NCI-H524 treated with DMSO at 0.1 percent for 48 hours (cell line): Measurements from ENCODE around the gene CADM1.

ENCODE experiments used
- DNase-seq: peaks from one replicate; lab custom pipeline; 2025; lab: John Stamatoyannopoulos, UW

CADM1 gene

DNA sequence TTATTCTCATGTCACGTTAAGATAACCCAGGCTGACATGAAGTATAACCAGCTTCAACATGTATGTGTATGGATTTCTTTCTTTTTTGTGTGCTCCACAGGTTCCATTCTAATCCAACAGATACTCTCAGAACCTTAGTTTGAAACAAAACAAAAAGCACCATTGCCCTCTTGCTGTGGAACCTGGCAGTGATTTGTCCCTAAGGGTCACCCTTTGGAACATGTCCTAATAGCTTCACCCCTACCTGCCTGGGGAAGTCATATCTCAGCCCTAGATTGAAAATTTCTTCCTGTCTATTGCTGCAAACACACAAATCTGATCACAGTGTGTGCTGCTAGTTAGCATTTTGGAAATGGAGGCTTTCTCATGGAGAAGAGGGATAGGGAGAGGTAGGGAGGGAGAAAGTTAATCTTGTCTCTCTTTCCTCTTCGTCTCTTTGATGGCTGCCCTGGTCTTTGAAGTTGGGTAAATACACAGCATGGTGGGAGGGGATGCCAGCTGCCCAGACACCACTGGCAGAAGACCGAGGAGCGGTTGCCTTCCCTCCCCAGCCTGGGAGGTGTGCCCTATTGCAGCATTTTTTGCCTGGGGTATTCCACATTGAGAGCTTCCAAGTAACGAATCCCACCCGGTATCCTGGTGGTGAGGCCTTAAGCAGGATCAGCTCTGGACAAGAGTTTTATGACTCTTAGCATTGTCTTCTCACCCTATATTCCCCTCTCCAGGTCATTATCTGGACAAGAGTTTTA lies 11.6 kb upstream of the CADM1 start:
- no peak for DNase-seq

DNA sequence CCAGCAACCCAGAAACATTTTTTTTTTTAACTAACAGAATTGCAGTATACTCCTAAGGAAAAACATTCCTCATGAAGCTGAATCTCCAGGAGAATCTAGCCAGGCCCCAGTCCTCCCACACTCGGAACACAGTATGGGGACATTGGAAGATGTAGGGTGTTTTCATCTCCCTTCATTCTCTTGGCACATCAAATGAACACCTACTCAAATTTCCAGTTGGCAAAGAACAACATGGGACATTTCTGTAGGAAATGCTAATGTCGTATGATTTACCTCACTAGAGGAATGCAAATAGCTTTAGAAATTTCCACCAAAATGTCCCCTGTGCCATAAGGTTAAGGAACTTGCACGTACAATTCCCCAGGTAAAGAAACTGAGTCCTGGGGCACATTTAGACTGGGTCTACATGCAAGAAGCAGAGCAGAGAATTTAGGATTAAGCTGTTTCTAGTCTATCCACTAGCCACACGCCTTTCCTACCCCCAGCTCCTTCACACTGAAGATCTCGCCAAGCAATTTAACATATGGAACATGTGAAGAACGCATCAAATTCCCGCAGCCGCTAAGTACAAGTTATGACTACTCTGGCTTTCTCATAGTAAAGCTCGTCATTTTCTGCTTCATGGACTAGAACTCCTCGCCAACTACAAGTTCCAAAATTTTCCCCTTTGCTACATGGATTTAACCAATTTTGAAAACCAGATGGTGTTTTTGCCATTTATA lies 2.9 kb upstream of the CADM1 start:
- DNase-seq = no peak

DNA sequence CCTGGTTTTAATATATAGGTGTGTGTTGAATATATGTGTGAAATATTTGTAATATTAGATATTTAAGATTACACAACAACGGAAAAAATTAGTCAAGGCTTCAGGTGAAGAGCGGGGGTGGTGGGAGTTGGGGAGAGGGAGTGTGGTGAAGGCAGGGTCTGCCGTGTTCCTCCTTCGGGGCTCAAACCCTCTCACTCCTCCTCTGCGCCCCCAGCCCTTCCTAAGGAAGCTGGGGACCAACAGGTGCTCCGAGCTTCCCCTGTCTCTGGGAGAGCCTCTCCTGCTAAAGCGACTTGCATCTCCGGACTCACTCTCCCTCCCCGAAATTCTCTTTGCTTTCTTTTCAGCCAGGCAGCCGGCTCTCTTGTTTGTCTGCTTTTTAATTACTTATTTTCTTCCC lies 960 bp upstream of the CADM1 start:
- no peak for DNase-seq

DNA sequence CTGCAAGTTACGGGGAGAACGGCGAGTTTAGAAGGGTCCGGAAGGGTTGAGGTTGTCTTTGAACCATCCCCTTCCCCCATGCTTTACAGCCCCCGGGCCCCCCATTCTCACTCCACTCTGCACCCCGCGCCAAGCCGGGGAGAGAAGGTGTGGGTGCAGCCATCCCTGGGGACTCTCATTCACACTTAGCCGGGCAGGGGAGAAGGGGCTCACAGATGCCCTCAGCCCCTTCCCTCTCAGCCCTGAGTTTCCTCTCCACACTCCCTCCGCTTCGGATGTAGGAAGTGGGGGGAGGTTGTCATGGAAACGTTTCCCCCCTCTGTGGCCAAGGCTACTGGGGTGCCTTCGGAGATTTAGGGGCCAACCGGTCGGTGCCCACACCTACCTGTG lies 334 bp downstream of the CADM1 start:
- DNase-seq = no peak

DNA sequence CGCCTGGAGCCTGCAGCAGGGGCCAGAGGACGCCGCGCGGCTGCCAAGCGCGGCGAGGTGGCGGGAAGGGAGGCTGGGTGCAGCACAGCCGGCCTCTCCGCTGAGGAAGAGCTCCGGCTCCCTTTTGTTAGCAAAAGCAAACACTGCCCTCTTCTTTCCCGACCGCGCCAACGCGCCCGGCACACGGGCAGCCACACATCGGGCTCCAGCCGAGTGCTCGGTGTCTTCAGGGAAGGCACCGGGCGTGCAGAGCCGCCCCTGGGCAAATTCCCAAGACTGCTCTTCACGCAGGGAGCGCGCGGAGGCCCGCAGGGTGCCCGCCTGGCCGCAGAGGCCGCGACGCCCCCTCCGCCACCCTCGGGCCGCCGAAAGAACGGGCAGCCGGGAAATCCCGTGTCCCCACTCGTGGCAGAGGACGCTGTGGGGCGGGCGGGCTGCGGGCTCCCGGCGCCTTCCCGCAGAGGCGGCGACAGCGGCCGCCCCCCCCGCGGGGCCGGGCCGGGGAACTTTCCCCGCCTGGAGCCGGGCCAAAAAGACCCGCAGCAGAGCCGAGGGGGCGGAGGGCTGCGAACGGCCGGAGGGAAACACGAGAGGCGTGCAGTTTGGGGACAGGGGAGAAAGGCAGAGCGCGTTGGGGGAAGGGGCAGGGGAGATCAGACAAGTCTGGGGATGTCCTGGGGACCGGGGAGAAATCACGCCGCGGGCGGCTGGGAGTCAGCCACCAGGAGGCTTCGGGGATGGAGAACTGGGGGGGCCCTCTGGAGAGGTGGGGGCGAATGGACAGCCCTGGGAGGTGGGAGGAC lies 931 bp downstream of the CADM1 start:
- peak; percentile 39 for DNase-seq

DNA sequence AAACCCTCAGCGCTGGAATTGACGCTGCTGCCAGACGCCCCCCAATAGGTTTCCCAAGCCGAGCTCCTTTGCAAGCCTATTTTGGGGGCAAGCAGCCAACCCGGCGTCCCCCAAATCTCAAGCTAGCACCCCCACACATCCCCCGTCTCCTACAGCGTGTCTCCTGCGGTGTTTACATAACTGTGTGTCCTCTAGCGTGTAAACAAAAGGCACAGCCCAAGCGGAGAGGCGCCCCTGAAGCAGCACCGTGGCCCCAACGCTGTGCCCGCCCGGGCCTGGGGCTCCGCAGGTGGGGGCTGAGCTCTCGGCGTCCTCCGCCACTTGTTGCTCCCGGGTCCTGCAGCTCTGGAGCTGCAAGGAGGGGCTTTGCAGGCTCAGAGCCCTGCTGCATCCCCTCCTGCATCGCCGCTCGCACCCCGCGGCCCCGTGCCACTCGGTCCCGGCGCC lies 1.6 kb downstream of the CADM1 start:
- DNase-seq = no peak

DNA sequence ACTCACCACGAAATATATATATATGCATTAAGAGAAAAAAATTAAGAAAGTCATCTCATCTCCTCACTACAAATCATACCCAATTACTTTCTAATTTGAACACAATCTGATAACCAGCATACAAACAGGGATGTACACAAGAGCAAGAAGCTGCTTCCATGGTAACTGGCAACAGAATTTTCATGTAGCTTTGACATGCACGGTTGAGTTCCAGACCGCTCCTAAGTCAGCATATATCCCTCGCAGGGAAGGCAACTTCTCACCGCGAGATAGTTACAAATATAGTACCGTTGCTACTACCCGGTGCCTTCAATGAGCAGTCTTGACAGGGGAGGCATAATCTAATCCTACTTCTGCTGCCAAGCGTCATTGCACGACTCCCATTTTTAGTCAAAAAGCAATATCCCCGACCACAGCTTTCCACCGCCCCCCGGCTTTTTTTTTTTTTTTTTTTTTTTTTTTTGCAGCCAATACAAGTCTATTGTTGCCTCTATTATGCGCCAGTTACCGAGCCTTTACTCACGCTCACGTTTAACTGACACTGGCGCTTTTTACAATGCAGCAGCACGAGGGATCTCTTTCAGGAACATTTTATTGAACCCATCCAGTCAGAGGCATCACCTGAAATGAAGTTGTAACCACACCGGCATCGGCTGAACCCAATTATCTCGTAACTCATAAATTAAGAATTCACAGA lies 2.2 kb downstream of the CADM1 start:
- no peak for DNase-seq

DNA sequence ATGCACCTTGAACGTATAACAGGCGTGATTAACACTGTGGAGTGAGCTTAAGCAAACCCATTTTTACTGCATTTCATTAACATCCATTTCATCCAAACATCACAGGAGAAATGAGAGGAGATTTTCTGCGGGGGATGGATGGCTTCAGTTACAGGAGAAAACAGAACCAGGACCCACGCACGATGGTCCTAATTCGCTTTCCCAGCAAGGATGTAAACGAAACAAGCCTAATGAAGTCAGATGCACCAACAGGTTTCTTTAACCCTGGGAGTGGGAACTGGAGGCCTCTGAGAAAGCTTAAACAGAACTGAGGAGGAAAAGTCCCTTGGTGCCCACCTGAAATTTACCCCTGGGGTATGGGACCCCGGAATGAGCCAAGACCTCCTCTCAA lies 2.7 kb downstream of the CADM1 start:
- no peak for DNase-seq

DNA sequence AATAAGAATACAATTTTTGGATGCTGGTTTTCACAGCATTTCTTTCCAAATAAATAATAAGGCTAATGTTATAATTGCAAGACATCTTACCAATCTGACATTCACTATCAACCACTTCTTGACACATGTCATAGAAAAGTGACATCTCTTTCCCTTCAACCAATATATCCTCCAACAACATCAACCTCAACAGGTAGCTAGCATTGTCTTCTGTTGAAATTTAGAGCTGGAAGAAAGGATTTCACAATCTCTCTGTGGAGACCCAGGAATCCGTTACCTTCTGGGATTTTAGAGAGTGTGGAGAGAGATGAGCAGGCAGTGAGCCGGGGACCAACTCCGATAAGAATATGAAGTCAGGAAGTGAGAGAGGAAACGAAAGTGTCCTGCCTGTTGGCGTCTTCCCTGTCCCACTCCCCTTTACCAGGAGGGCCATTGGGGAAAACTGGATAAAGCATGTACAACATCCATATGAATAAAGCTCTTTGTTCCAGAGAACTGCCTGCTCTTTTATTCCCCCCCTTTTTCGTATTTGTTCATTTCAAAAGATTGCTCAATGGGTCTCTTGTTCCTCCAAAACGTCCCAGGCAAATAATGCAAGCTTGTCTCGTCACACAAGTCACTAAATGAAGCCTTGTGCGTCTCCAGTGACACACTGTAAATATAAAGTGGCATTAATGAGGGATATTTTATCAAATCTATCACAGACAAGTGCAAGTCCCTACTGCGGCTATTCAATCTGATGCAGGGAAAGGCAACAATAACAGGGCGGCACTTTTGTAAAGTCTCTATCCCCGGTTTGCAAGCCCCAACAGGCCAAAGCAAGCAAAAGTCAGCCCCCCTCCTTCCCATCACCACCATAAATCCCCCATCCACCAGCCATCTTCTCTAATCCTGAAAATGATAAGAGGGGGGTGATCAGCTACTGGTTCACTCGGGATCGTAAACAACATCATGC lies 3.4 kb downstream of the CADM1 start:
- no peak for DNase-seq

DNA sequence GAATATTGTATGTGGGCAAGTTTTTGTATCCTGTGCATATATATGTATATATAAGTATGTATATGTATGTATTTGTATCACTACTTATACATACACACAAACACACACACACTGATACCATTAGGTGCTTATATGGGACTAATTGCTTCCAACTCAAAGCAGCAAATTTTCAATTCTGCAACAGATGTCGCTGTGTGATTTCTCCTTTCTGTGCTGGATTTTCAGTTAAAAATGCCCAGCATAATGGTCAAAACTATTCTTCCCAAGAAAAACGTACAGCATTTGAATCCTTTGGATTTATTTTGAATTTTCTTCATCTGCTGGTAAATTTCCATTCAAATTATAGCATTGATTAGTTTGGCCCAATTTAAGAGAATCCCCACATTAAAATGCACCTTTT lies 4.3 kb downstream of the CADM1 start:
- no peak for DNase-seq

DNA sequence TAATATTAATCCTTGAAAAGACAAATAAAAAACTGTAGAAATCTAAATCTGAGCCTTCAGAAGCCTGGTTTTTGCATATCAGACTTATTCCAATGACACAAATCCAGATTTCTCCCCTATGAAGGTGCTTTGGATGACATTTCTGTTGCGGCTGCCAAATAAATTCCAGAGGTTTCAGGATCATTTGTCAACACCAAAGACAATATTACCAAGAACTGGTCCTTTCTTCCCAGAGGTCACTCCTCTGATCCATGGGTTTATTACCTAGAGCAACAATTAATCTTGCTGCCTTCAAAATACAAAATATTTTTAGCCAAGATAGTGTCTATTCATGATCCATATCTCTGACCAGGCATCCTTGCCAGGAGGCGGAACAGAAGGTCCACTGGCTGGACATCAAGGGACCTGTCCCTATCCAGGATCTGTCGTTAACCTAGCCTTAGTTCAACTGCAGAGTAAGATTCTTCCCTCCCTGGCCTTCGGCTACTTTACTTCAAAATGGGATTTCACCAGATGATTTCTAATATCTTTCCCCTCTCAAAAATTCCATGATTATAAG lies 4.9 kb downstream of the CADM1 start:
- DNase-seq = no peak

DNA sequence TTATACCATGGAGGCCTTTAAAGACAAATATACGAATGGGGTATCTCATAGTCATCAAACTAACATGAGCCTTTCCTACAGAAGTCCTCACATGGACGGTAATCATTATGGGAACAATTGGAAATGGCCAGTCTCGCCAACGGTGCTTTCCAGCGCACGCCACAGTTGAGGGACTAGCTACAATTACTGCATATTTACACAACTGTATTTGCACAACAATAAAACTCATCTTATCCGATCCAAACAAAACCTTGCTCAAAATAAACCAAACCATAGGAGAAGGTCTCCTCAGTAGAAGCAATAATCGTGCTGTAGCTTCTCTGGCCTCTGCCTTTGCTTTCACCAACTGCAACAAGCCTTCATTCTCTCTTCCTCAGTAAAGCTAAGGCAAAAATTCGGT lies 5.9 kb downstream of the CADM1 start:
- no peak for DNase-seq

DNA sequence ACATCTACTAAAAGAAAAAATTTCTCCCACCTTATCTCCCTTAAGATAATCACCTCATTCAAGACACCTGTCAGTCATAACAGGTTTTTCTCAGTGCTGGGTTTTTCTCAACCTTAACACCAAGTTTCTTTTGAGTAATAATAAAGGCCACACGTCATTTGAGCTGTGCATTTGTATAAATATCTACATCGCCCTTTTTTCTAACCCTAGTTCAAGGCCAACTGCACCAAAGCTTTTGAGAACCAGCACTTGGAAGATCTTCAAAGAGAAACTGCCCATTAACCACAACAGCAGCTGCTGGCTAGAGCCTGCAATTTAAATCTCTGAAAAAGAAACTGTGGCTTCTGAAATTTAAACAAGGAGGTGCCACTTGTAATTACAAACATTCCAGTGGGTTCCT lies 6.9 kb downstream of the CADM1 start:
- no peak for DNase-seq

DNA sequence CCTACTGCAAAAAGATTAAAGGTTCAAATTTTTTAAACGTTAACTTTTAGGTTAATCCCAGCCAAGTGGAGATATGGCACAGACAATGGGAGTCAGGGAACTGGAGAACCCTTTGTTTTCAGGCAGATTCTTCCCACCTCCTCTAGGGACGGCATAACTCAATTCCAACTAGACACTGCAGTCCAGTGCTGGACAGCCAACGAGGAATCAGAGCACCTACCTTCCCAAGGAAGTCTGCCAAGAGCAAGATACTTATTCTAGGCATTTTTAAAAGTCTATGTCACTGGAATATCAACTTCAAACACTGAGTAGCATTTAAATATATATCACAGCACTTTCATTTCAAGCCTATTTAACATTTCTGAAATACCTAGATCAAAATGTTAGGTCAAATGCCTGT lies 7.3 kb downstream of the CADM1 start:
- no peak for DNase-seq

DNA sequence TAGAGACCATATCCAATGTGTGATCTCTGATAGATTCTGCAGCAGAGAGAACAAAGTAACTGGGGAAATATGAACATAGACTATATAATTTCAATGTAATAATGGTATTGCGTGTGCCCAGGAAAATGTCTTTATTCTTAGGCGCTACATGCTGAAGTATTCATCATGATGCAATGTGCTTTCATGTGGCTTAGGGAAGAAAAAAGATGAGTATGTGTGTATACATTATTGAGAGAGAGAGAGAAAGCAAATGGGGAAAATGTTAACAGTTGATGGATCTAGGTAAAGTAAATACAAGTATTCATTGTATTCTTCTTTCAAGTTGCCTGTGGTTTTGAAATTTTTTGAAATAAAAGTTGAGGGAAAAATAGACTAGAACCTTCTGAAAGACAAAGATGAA lies 10.3 kb downstream of the CADM1 start:
- no peak for DNase-seq

DNA sequence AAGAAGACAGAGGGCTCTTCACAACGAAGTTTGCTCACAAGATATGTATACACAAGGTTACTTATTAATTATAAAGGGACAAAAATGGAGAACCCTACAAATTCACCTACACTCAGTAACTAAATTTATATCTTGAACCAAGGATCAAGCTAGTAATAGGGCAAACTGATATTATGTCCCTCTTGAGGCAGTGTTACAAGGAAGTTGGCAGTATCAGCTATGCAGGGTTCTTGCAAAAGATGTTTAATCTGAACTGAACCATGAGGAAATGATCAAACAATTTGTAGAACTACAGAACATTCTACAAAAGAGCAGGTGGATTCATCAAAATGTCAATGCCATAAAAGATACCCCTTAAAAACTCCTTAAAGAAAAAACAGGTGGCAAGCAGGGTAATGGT lies 10.7 kb downstream of the CADM1 start:
- no peak for DNase-seq

DNA sequence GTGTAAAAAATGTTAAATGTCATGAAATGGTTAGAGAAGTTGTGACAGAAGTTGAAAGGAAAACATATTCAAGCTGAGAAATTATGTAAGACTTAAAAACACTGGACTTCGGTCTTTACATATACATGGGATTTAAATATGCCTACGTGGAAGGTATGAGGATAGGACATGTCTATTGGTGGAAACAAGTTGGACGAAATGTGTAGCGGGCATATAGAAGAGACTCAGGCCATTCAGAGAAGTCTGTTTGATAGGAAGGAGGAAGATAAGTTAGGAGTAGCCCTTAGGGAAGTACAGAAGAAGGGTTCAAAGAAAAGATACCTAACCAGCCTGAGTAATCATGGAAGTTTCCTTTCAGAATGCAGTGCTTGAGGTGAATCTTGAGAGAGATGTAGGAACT lies 14.7 kb downstream of the CADM1 start:
- DNase-seq = no peak

DNA sequence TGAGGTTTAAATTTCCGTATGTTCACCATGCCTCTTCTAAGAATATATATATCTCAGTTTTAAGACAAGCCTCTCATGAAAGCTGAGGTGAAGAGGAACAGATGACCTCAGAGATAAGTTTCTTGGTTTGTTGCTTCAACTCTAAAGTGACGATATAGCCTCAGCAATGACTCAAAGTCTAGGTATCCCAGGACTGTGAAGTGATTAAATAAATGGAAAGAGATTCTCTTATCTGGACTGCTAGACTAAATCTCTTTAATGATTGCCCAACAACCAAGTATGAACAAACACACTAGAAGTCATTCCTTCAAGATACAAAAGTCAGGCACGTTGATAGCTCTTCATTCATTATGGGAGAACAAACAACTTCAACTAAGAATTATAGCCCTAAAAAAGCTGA lies 15.3 kb downstream of the CADM1 start:
- DNase-seq = no peak

DNA sequence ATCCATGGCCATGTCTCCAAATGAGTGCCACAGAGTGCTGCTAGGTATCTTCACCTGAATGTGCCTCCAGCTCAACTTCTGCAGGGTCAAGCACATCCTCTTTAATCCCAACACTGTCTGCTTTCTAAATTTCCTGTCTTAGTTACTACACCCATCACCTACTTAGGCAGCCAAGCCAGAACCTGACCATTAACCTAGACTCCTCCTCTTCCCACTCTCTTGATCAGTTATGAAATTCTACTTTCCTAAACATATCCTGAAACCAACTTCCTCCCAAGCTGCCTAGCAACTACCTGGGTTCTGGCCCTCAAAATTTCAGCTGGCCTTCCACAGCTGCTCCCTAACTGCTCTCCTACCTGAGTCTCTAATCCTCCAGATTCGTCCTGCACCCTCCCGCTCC lies 22.7 kb downstream of the CADM1 start:
- DNase-seq = no peak

DNA sequence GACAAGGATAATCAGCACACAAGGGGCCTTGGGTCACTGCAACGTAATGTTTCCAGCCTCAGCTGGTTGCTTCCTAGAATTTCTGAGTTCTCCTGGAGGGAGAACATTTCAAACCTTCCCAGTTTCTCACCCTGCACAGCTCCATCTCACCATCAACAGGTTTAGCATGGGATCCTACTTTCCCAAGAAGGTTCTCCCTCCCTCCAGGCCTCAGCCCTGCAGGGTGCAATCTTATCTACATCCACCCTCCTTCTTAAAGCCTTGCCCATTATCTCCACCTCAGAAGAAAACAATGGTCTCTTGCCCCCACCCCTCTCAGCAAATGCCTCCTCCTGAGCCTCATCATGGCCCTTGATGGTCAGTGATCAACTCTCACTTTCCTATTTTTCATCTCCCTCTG lies 23.6 kb downstream of the CADM1 start:
- no peak for DNase-seq

DNA sequence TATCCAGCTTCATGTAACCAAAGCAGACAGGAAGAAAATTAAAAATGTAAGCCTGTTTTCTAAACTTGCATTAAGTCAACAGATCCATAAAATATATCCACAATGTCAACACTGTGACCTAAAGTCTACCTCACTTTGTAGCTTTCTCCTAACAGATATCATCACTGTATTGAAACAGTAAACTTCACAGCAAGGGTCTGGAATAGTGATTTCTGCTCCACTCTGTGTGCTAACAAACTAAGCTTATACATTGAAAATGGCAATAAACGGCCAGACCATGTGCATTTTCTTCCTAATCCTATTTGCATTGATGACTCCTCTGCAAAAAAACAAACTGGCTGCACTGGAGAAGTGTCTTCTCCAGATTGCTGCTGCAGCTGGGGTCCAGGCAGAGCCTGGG lies 26.8 kb downstream of the CADM1 start:
- peak; percentile 8 for DNase-seq
